Left forelimb (tissue), 1 donor: ENCODE measurements around the gene LRRC32.

Experiments
- DNase-seq: peaks from one replicate; pipeline ENCODE4 v3.0.0-alpha.2; 2018; ENCODE audit warnings: low spot score

Gene LRRC32

GRCh38 chr11:76663912-76664440 lies 6.6 kb downstream of the LRRC32 start:
- peak; percentile 28 for DNase-seq

GRCh38 chr11:76663486-76663810 lies 7.1 kb downstream of the LRRC32 start:
- DNase-seq, result peak; percentile 50

- DNase-seq, result peak; percentile 46
Measured at GRCh38 chr11:76662656-76663485, 7.7 kb downstream of the LRRC32 start.

GRCh38 chr11:76661834-76662434 lies 8.6 kb downstream of the LRRC32 start:
- DNase-seq, result peak; percentile 63

GRCh38 chr11:76661306-76661751 lies 9.2 kb downstream of the LRRC32 start:
- DNase-seq, result peak; percentile 47

- DNase-seq, result peak; percentile 65
Measured at GRCh38 chr11:76660533-76661305, 9.8 kb downstream of the LRRC32 start.

DNA sequence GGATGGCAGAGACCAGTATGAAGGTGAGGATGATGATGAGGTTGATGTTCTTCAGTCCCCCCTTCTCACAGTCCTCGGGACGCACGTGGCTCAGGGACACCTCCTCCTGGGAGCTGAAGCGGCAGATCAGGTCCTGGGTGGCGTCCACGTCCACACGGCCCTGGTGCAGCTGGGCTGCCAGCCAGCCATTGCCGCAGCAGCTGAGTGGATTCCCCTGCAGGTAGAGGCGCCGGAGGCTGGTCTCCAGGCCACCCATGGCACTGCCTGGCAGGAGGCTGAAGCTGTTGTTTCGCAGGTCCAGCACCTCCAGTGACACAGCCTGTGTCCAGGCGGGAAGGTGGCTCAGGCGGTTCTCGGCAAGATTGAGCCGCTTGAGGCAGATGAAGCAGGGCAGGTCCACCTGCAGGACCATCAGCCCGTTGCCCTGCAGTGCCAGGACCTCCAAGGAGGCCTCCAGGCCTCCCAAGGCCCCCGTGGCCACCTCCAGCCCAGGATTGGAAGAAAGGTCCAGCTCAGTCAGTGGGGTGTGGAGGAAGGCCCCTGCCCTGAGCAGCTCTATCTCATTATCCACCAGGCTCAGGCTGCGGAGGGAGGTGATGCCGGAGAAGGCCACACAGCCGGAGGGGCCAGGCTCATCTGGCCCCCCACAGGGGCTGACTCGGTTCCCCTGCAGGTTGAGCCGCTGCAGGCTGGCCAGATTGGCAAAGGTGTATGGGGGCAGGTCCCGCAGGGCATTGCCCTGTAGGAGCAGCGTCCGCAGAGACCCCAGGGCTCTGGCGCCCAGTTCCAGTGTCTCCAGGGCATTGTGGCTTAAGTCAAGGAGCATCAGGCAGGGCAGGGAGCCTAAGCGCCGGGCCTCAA lies 10.6 kb downstream of the LRRC32 start:
- DNase-seq, result peak; percentile 40

- DNase-seq, result peak; percentile 57
Measured at GRCh38 chr11:76658651-76659650, 11.6 kb downstream of the LRRC32 start.

DNA sequence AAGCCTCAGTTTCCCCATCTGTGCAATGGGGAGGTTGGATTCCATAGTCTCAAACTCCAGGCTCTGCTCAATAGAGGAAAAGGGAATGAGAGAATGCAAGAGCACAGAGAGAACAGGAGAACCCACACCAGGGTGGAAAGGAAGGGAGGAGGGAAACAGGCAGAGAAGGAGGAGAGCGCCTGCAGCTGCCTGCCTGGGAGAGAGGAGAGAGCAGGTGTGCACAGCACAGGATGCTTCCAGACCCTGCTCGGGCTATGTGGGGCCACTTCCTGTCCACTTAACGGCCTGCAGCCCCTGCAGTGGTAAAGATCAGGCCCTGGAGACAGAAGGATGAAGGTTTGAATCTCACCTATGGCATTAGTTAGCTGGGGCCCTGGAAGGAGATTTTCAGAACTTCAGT lies 12.3 kb downstream of the LRRC32 start:
- DNase-seq, result peak; percentile 41

DNA sequence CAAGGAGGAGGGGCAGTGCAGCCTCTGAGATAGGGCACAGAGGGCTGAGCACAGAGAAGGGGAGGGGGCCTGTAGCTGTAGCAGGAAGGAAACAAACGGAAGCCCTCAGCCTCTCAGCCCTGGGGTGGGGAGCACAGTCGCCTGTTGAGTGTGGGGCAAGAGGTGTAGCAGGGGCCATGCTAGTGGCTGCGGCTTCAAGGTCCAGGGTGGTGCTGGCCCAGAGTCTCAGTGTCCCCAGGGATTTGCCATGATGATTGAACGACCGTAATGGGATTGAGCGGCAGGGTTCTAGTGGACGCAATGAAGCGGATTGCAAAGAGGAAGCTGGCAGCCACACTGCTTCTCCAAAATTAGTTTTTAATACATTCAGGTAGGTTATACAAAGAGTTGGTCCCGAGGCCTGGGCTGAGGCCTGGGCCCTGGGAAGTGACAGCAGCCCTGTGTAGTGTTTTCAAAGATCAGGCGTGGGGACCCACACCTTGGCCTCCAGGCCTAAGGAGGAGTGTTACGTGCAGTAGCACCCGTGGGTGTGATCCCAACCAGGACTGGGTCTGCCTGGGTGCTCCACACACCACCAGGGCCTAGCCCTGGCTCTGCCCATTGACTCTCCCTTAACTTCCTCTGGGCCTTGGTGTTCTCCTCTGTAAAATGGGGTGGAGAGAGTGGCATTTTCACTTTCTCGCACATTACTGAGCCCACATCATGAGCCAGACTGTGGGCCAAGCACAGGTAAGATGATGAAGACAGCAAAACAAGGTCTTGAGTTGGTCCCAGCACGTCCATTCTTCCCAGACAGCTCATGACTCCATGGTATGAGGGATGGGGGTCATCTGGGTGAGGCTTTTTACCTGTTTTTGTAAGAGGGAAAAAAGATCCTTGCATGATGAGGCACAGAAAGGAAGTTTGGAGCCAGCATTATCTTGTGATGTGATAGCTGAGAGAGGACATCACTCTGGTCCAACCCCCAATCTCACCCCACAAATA lies 13.1 kb downstream of the LRRC32 start:
- DNase-seq, result peak; percentile 55

GRCh38 chr11:76656571-76657081 lies 13.9 kb downstream of the LRRC32 start:
- DNase-seq, result no peak

GRCh38 chr11:76656050-76656531 lies 14.5 kb downstream of the LRRC32 start:
- peak; percentile 51 for DNase-seq

DNA sequence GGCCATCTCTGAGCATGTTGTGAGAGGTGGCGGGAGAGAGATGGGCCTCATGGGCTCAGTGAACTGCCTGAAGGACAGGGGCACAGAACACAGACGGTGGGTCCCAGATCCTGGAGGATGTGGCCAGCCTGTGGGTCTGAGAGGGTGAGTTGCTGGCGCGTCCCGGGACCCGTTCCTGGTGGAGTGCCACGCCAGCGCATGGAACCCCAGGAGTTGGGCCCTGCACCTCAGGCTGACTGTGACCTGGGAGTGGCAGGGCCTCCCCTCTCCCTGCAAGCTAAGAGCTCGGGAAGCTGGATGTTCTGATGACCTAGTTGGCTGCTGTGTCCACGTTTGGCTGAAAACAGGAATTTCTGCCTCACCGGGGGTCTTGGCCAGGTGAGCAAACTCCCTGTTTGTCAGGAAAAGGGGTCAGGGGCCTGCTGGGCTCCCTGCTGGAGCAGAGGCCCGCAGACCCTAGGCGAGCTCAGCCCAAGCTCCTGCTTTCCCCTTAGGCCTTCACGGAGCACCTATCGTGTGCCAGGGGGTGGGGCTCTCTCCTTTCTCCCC lies 15.0 kb downstream of the LRRC32 start:
- DNase-seq, result peak; percentile 58

DNA sequence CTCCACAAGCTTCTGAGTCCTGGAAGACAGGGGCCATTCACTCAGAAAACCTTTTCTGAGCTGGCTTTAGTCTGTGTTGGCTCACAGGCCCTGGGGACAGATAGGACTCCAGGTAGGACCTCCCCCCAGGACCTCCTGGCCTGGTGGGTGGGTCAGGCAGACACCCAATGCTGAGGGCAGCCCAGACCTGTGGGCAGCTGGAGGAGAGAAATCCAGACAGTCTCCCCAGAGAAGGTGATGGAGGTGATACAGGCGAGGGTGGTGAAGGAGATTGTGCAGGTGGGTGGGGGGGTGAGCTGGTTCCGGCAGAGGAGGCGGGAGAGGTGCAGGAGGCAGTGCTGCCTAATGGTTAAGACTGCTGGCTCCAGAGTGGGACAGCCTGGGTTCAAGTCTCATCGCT lies 15.6 kb downstream of the LRRC32 start:
- DNase-seq, result peak; percentile 68

GRCh38 chr11:76654298-76654851 lies 16.2 kb downstream of the LRRC32 start:
- DNase-seq, result peak; percentile 91

GRCh38 chr11:76653674-76654284 lies 16.8 kb downstream of the LRRC32 start:
- DNase-seq, result peak; percentile 85

DNA sequence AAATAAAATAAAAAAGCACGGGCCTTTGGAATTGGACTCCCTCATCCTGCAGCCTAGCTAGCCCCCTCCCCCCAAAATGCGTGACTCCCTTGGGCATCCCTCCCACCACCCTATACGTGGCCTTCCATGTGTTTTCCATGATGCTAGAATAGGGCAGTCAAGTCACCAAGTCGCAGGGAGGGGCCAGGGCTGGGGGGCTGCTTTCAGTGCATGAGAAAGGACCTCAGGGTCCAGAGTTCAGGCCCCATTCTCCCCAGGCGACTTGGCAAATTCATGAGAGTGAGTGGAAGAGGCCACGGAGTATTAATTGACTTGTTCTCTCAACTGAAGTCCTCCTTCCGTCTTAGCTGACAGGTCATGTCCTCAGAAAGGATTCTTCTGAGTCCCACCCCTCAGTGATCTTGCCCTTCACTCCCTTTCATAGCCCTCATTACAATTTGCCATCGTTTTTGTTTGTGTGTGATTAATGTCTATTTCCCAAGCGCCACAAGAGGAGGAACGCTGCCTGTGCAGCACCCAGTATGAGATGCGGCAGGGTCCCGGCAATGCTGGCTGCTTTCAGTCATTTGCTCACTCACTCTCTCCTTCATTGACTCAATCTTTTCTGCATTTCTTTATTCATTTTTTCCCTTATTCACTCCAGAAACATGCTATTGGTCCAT lies 17.4 kb downstream of the LRRC32 start:
- peak; percentile 61 for DNase-seq
